ENCODE measurements around the gene SLC8A1. TPM values are rescaled to one million over a fixed set of nuclear protein-coding genes. Genes with fewer than 3 reads are reported as not detected.

SLC8A1 gene
- total RNA-seq, 1 experiment from 2014 or later, result 1.6 TPM

DNA sequence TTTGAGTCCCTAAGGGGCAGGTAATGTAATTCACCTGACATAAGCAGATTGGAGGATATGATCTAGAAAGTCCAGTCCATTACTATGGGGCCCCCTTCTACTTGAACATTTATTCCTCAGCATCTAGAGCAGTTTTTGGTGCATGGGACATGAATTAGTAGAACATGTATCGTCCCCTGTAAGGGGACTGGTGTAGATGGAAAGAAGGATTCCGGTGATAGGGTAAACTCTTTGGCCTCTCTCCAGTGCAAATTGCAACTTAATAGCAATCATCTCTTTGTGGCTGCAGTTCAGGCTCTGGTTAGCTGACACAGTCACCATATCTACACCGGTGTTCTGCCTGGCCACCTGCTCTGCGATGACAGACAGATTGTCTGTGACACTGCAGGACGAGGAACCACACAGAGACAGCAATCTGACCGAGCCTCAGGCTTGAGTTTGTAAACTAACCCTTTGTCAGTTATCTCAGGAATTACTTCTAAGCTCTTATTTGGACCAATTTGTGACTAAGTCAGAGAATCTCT is 6.4 kb upstream of the SLC8A1 start:
- no peaks in the 10 kb centered on the region for H3K9me3 Mint-ChIP-seq (ENCODE audit: unreplicated experiment)
- no peak overlapping the region for H3K4me3 Mint-ChIP-seq (ENCODE audit: unreplicated experiment)
- no peaks in the 10 kb centered on the region for H3K4me1 Mint-ChIP-seq (ENCODE audit: insufficient read depth, unreplicated experiment)
- ChIA-PET CTCF (interaction anchor here (1.2 kb wide), 1 partner anchor 245 kb away, joined by 3 read pairs; no protein-coding TSS in a partner anchor), POLR2A (interaction anchor here (0.5 kb wide), 1 partner anchor 131 kb away, joined by 3 read pairs; no protein-coding TSS in a partner anchor)
- no TSS peak for BruUV-seq (replicated peaks)
- intact Hi-C loops (cut with micrococcal nuclease), result no loop called here
- H3K36me3 Mint-ChIP-seq (ENCODE audit: insufficient read depth, unreplicated experiment), result no peaks in the 10 kb centered on the region
- no peak for DNase-seq (ENCODE audit: unreplicated experiment)
- TF ChIP-seq, protein P1, sequence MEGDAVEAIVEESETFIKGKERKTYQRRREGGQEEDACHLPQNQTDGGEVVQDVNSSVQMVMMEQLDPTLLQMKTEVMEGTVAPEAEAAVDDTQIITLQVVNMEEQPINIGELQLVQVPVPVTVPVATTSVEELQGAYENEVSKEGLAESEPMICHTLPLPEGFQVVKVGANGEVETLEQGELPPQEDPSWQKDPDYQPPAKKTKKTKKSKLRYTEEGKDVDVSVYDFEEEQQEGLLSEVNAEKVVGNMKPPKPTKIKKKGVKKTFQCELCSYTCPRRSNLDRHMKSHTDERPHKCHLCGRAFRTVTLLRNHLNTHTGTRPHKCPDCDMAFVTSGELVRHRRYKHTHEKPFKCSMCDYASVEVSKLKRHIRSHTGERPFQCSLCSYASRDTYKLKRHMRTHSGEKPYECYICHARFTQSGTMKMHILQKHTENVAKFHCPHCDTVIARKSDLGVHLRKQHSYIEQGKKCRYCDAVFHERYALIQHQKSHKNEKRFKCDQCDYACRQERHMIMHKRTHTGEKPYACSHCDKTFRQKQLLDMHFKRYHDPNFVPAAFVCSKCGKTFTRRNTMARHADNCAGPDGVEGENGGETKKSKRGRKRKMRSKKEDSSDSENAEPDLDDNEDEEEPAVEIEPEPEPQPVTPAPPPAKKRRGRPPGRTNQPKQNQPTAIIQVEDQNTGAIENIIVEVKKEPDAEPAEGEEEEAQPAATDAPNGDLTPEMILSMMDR (IDR thresholded peaks at IDR 0.05; ENCODE audit: unreplicated experiment), result no peak
- H3K27ac Mint-ChIP-seq (ENCODE audit: low read depth, unreplicated experiment), result no peak overlapping the region
- H3K27me3 Mint-ChIP-seq (ENCODE audit: insufficient read depth, unreplicated experiment), result no peaks in the 10 kb centered on the region

DNA sequence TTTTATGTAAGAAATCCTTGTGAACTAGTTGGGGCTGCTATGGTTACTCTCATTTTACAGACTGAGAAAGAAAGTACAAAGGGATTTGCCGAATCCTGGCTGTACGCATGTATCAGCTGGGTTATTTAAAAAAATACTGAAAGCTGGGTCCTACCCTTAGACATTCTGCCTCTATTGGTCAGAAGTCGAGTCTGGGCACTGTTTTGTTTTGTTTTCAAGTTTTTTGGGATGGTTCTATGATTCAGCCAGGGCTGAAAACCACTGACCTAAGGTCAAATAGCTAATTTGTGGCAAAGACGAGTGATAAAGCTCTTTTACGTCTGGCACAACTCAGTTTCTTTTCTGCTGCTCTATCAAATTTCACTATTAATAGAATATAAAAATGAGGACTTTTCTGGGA is 5.9 kb upstream of the SLC8A1 start:
- peak; percentile 13 for DNase-seq (ENCODE audit: unreplicated experiment)
- no peaks in the 10 kb centered on the region for H3K9me3 Mint-ChIP-seq (ENCODE audit: unreplicated experiment)
- intact Hi-C loops (cut with micrococcal nuclease), result no loop called here
- BruUV-seq (replicated peaks), result no TSS peak
- H3K27ac Mint-ChIP-seq (ENCODE audit: low read depth, unreplicated experiment), result no peak overlapping the region
- no peak overlapping the region for H3K4me3 Mint-ChIP-seq (ENCODE audit: unreplicated experiment)
- TF ChIP-seq, protein P1 (IDR thresholded peaks at IDR 0.05; ENCODE audit: unreplicated experiment), result no peak
- H3K4me1 Mint-ChIP-seq (ENCODE audit: insufficient read depth, unreplicated experiment), result no peaks in the 10 kb centered on the region
- ChIA-PET CTCF (interaction anchor here (1.2 kb wide), 1 partner anchor 245 kb away, joined by 3 read pairs; no protein-coding TSS in a partner anchor), POLR2A (no interaction called here)
- H3K27me3 Mint-ChIP-seq (ENCODE audit: insufficient read depth, unreplicated experiment), result no peaks in the 10 kb centered on the region
- H3K36me3 Mint-ChIP-seq (ENCODE audit: insufficient read depth, unreplicated experiment), result no peaks in the 10 kb centered on the region

DNA sequence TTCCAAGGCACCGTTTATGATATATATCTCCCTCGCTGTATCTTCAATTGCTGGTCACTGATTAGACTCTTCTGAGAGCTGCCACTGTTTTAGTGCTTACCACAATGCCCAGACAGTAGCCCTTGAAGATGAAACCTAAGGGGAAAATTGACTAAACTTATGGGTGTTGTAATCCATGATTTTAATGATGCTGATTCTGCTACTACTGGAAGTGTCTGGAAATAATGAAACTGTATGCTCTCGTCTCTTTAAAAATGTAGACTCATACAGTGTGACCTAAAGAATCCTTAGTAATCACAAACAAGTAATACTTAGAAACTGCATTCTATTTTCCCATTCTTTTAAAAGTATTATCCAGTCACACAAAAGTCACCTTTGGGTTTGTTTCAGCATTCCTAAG is 5.5 kb upstream of the SLC8A1 start:
- TF ChIP-seq, protein P1 (IDR thresholded peaks at IDR 0.05; ENCODE audit: unreplicated experiment), result no peak
- ChIA-PET POLR2A (no interaction called here), CTCF (no interaction called here)
- Mint-ChIP-seq H3K4me3 (ENCODE audit: unreplicated experiment) (no peak overlapping the region), H3K27ac (ENCODE audit: low read depth, unreplicated experiment) (no peak overlapping the region), H3K9me3 (ENCODE audit: unreplicated experiment) (no peaks in the 10 kb centered on the region), H3K36me3 (ENCODE audit: insufficient read depth, unreplicated experiment) (no peaks in the 10 kb centered on the region), H3K4me1 (ENCODE audit: insufficient read depth, unreplicated experiment) (peaks cover 3% of the 10 kb centered on the region), H3K27me3 (ENCODE audit: insufficient read depth, unreplicated experiment) (no peaks in the 10 kb centered on the region)
- DNase-seq (ENCODE audit: unreplicated experiment), result no peak
- intact Hi-C loops (cut with micrococcal nuclease), result no loop called here
- BruUV-seq (replicated peaks), result no TSS peak

DNA sequence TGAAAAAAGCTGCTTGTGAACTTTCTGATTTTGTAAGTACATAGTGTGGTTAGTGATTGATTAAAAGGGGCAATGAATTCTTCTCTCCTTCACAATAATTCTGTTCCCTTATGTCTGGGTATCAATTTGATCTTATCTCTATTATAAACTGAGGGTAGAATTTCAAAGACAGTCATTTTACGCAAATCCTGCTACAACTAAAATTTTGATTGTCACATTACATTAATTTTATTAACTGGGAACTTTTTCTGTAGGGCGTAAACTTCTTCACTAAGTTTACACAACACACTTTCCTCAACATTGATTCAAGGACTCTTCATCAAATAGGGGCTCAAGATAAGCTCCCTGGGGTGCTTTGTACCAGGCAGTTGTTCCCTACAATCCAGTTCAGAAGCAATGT is 5.0 kb upstream of the SLC8A1 start:
- BruUV-seq (replicated peaks), result no TSS peak
- no peak overlapping the region for H3K27ac Mint-ChIP-seq (ENCODE audit: low read depth, unreplicated experiment)
- POLR2A ChIA-PET, result no interaction called here
- no peak overlapping the region for H3K4me3 Mint-ChIP-seq (ENCODE audit: unreplicated experiment)
- peaks cover 6% of the 10 kb centered on the region for H3K4me1 Mint-ChIP-seq (ENCODE audit: insufficient read depth, unreplicated experiment)
- no peaks in the 10 kb centered on the region for H3K9me3 Mint-ChIP-seq (ENCODE audit: unreplicated experiment)
- intact Hi-C loops (cut with micrococcal nuclease), result no loop called here
- H3K36me3 Mint-ChIP-seq (ENCODE audit: insufficient read depth, unreplicated experiment), result no peaks in the 10 kb centered on the region
- no peak for DNase-seq (ENCODE audit: unreplicated experiment)
- no peaks in the 10 kb centered on the region for H3K27me3 Mint-ChIP-seq (ENCODE audit: insufficient read depth, unreplicated experiment)
- TF ChIP-seq, protein P1 (IDR thresholded peaks at IDR 0.05; ENCODE audit: unreplicated experiment), result no peak
- CTCF ChIA-PET, result no interaction called here
